ENCODE data around the gene PHYH.

Gene PHYH

DNA sequence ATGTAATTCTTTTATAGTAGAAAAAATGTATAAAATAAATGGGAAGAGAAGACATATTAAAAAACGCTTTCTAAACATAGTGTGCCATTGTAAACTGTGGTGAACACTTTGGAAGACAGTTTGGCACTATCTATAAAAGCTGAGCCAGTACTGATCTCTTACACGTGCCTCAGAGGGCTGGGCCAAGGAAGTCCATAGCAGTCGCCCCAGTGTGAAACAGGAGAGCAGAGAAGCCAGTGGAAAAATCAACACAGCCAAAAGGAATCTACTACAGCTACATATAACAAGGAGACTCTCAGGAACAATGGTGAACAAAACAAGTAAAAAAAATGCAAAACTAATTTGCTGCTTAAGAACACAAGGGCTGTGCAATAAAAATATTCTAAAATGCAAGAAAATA lies 27.7 kb upstream of the PHYH start:
- no peak for DNase-seq
- in situ Hi-C loops (cut with HindIII; ENCODE audit: low pct_ligation_motif_present, low pct_unique_long_range_greater_than_20kb, low sequenced_read_pairs): no loop called here

DNA sequence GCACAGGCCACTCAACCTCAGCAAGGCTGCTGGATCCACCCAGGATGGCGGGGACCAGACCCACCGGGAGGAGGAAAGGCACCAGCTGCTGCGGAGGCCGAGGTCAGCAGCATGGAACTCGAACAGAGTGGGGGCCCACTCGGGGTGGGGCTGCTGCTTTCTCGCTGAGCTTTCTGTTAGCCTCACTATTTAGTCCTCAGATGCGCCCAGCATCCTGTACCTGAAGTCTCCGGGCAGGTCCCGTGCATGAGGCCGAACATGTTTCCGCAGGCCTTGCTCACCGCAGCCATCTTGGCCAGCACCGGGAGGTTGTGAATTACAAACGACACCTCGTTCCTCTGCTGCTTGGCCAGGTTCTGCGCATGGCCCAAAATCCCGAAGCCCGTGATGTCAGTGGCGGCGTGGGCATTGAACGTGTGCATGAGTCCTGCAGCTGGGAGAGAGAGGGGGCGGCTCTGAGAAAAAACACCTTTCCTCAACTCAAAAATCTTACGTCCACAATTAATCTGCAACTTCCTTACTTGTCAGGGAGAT lies 22.8 kb upstream of the PHYH start:
- no peak for DNase-seq
- in situ Hi-C loops (cut with HindIII; ENCODE audit: low pct_ligation_motif_present, low pct_unique_long_range_greater_than_20kb, low sequenced_read_pairs): no loop called here

- no peak for DNase-seq
- in situ Hi-C loops (cut with HindIII; ENCODE audit: low pct_ligation_motif_present, low pct_unique_long_range_greater_than_20kb, low sequenced_read_pairs): no loop called here
Observed at GRCh38 chr10:13321576-13321975, 21.7 kb upstream of the PHYH start.

- in situ Hi-C loops (cut with HindIII; ENCODE audit: low pct_ligation_motif_present, low pct_unique_long_range_greater_than_20kb, low sequenced_read_pairs): no loop called here
- no peak for DNase-seq
Observed at GRCh38 chr10:13319166-13319565, 19.3 kb upstream of the PHYH start.

DNA sequence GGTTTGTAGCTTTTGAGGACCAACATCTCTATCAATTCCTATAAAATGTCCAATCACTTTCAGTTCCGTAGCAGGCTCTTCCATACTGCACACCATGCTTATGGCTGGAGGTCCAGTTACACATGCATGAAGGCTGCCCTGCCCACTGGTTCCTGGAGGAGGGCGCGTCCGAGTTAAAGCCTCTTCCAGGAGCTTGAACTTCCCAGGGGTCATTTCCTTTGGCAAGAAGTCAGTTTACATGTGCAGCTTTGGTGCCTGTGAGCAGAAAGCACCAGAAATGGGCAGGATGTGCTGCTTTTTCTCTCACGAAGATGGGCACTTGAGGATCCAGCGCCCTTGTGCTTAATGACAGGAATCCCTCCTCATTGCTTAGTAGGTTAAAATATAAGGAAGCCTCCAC lies 17.6 kb upstream of the PHYH start:
- in situ Hi-C loops (cut with HindIII; ENCODE audit: low pct_ligation_motif_present, low pct_unique_long_range_greater_than_20kb, low sequenced_read_pairs): no loop called here
- DNase-seq: no peak

- in situ Hi-C loops (cut with HindIII; ENCODE audit: low pct_ligation_motif_present, low pct_unique_long_range_greater_than_20kb, low sequenced_read_pairs): no loop called here
- DNase-seq: no peak
Observed at GRCh38 chr10:13316635-13317311, 16.9 kb upstream of the PHYH start.

DNA sequence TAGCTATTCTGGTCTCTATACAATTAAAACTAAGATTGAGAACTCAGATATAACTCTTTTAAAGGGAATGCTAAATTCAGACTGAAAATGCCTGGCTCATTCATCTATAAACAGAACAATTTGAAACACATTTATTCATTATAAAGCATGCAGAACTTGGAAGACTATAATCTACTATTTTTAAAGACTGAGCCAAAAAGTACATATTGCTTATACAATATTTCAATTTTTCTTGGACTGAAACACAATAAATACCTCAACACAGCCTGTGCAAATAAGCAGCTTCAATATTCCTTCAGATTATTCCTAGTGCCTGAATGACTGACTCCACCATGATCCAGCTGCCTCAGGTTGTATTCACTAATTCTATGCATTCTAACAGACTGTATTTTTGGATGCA lies 15.5 kb upstream of the PHYH start:
- in situ Hi-C loops (cut with HindIII; ENCODE audit: low pct_ligation_motif_present, low pct_unique_long_range_greater_than_20kb, low sequenced_read_pairs): no loop called here
- no peak for DNase-seq

- in situ Hi-C loops (cut with HindIII; ENCODE audit: low pct_ligation_motif_present, low pct_unique_long_range_greater_than_20kb, low sequenced_read_pairs): no loop called here
Observed at GRCh38 chr10:13311177-13311575, 11.3 kb upstream of the PHYH start.

GRCh38 chr10:13310518-13311176 lies 10.8 kb upstream of the PHYH start:
- DNase-seq: no peak
- in situ Hi-C loops (cut with HindIII; ENCODE audit: low pct_ligation_motif_present, low pct_unique_long_range_greater_than_20kb, low sequenced_read_pairs): no loop called here

More at GRCh38 chr10:13311177-13311575, 11.3 kb upstream of the PHYH start:
- no peak for DNase-seq

GRCh38 chr10:13309792-13310191 lies 9.9 kb upstream of the PHYH start:
- in situ Hi-C loops (cut with HindIII; ENCODE audit: low pct_ligation_motif_present, low pct_unique_long_range_greater_than_20kb, low sequenced_read_pairs): no loop called here
- no peak for DNase-seq

- in situ Hi-C loops (cut with HindIII; ENCODE audit: low pct_ligation_motif_present, low pct_unique_long_range_greater_than_20kb, low sequenced_read_pairs): no loop called here
- DNase-seq: no peak
Observed at GRCh38 chr10:13308096-13308495, 8.2 kb upstream of the PHYH start.

DNA sequence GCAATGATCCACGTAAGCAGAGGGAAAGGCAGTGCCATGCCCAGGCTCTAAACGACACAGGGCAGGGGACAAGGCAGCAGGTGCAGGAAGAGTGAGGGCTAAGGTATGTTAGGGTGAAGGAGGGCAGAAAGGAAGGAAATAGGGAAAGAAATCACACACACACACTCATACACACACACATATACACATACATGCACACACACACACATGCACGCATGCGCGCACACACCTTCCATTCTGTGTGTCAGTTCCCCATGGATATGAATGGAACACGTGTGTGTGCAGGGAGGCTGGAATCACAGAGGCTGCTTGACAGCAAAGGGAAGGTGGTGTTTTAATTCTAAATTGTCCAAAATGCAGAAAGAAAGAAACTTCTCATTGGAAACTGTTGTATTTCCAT lies 6.2 kb upstream of the PHYH start:
- no peak for DNase-seq
- in situ Hi-C loops (cut with HindIII; ENCODE audit: low pct_ligation_motif_present, low pct_unique_long_range_greater_than_20kb, low sequenced_read_pairs): no loop called here

DNA sequence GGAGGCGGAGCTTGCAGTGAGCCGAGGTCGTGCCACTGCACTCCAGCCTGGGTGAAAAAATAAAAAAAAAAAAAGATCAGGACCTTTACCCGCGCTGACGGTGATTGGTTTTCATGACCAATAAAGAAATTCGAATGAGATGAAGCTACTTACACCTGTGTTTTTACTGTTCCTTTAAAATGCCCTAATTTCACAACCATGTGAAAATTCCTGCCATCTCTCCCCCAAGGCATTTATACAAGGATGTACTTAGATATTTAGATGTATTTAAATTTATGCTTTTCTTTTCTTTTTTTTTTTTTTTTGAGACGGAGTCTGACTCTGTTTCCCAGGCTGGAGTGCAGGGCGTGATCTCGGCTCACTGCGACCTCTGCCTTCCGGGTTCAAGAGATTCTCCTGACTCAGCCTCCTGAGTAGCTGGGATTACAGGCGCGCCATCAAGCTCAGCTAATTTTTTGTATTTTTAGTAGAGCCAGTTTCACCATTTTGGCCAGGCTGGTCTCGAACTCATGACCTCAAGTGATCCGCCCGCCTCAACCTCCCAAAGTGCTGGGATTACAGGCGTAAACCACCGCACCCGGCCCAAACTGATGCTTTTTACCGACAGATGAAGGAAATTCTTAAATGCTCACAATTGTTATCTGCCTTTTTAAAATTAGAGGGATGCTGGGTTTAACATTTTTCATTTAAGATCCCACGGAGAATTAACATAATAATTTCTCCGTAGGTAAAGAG lies 3.1 kb upstream of the PHYH start:
- in situ Hi-C loops (cut with HindIII; ENCODE audit: low pct_ligation_motif_present, low pct_unique_long_range_greater_than_20kb, low sequenced_read_pairs): no loop called here
- DNase-seq: no peak

GRCh38 chr10:13298748-13299436 lies 972 bp downstream of the PHYH start:
- no peak for DNase-seq

DNA sequence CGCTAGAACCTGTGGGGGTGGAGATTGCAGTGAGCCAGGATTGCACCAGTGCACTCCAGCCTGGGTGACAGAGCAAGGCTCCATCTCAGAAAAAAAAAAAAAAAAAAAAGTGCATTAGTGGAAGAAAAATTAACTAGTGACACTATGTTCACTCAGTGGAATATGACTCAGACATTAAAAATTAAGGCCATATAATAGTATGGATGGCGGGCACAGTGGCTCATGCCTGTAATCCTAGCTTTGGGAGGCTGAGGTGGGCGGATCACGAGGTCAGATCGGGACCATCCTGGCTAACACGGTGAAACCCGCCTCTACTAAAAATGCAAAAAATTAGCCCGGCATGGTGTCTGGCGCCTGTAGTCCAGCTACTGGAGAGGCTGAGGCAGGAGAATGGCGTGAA lies 3.4 kb downstream of the PHYH start:
- in situ Hi-C loops (cut with HindIII; ENCODE audit: low pct_ligation_motif_present, low pct_unique_long_range_greater_than_20kb, low sequenced_read_pairs): no loop called here
- peak; percentile 75 for DNase-seq

More at GRCh38 chr10:13298748-13299436, 972 bp downstream of the PHYH start:
- in situ Hi-C loops (cut with HindIII; ENCODE audit: low pct_ligation_motif_present, low pct_unique_long_range_greater_than_20kb, low sequenced_read_pairs): no loop called here

DNA sequence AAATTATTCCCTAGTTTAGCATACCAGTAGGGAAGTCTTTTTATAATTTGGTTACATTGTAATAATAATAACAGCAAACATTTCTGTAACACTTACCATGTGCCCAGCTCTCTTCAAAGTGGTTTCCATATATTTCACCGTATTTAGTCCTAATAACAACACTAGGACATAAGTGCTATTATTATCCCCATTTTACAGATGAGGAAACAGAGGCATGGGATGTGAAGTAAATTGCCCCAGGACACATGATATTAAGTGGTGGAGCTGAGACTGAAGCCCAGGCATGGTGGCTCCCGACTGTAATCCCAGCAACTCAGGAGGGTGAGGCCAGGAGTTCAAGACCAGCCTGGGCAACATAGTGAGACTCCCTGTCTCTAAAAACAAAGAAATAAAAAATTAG lies 5.1 kb downstream of the PHYH start:
- no peak for DNase-seq
- in situ Hi-C loops (cut with HindIII; ENCODE audit: low pct_ligation_motif_present, low pct_unique_long_range_greater_than_20kb, low sequenced_read_pairs): no loop called here

DNA sequence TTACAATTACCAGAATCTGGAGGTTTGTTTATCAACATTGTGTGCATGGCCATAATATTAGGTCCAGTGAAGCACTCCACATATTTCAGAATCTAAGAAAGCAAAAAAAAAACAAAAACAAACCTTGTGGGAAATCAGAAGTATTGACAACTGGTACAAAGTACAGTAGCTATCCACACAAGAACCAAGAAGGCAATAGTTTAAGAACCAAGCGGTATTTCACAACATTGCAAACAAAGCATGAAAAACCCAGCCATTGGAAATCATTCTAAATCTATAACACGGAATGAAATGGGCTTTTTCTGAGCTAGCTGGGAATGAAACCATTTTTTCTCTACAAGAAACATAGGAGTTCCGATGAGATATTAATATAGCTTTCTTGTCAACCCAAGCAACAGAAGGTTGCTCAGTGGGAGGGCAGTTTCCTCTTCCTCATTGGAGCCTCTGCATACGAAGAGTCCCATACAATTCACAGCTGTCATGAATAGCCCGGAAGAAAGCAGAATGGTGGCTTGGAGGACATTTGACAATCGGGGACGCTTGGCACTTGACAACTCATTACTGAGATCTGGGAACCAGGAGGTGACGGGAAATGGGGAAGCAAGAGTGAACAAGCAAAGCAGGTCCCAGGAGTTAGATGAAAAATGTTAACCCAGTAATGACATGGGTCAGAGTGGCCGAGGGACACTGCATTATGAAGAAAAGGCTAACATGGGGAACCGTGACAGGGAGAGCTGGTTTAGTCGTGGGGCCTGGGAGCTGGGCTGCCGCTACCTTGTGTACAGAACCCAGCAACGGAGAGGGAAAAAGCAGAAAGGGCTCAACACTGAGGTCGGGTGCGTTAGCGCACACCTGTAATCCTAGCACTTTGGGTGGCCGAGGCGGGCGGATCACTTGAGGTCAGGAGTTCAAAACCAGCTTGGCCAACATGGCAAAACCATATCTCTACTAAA lies 7.8 kb downstream of the PHYH start:
- in situ Hi-C loops (cut with HindIII; ENCODE audit: low pct_ligation_motif_present, low pct_unique_long_range_greater_than_20kb, low sequenced_read_pairs): no loop called here
- DNase-seq: no peak

DNA sequence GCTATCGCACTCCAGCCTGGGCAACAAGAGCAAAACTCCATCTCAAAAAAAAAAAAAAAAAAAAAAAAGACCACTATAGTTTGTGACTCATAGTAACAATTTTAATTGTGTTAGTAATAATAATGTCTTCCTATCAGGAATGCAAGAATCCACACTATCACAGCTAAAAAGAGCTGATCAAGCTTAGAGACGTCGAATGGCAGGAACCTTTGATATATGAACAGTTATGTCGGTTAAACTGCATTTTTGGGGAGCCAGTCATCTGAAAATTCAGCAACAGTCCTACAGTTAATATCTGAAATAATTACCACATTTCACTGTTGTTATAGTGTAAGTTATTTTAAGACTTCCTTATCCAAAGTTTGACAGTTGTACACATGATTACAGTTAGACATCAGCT lies 8.8 kb downstream of the PHYH start:
- no peak for DNase-seq
- in situ Hi-C loops (cut with HindIII; ENCODE audit: low pct_ligation_motif_present, low pct_unique_long_range_greater_than_20kb, low sequenced_read_pairs): no loop called here

All from ACHN (cell line).